Fibroblast of skin of left biceps (primary cell): ENCODE data around the gene MRTFB.
"Not testable (repeated sequence)": the region's sequence is repeated elsewhere in the genome, so short reads cannot be mapped to it uniquely, and the experiment has no call there.

ENCODE experiments used
- DNase-seq, 2 experiments: peaks; one replicate each; pipeline ENCODE4 v3.0.0-alpha.2; 2013; ENCODE audit warnings: low read depth in 2 of 2

Gene MRTFB

GRCh38 chr16:14070877-14071575 lies at the start of gene MRTFB:
TSS of gene MRTFB (plus strand) at chr16:14071319. CDS start at chr16:14140607, 69,288 bp downstream.
- DNase-seq = peak; percentile 22 to 27

GRCh38 chr16:14023526-14023925 lies 47.6 kb upstream of the MRTFB start:
- not testable (repeated sequence) for DNase-seq

GRCh38 chr16:14024283-14024682 lies 46.8 kb upstream of the MRTFB start:
- no peak for DNase-seq

GRCh38 chr16:14026572-14027285 lies 44.4 kb upstream of the MRTFB start:
- DNase-seq = no peak

- no peak for DNase-seq
These were observed 42.9 kb upstream of the MRTFB start for GRCh38 chr16:14028202-14028601.

- no peak for DNase-seq
These were observed 41.5 kb upstream of the MRTFB start for GRCh38 chr16:14029658-14030057.

- no peak for DNase-seq
These were observed 36.0 kb upstream of the MRTFB start for GRCh38 chr16:14035092-14035491.

- no peak for DNase-seq
These were observed 34.2 kb upstream of the MRTFB start for GRCh38 chr16:14036889-14037288.

GRCh38 chr16:14037960-14038359 lies 33.2 kb upstream of the MRTFB start:
- no peak for DNase-seq

GRCh38 chr16:14041164-14041563 lies 30.0 kb upstream of the MRTFB start:
- no peak for DNase-seq

- no peak for DNase-seq
These were observed 28.4 kb upstream of the MRTFB start for GRCh38 chr16:14042706-14043105.

GRCh38 chr16:14043278-14043677 lies 27.8 kb upstream of the MRTFB start:
- no peak for DNase-seq

GRCh38 chr16:14043793-14044192 lies 27.3 kb upstream of the MRTFB start:
- DNase-seq = no peak

GRCh38 chr16:14047121-14047859 lies 23.8 kb upstream of the MRTFB start:
- DNase-seq = not testable (repeated sequence)

GRCh38 chr16:14050291-14051027 lies 20.7 kb upstream of the MRTFB start:
- no peak for DNase-seq

- DNase-seq = no peak
These were observed 19.9 kb upstream of the MRTFB start for GRCh38 chr16:14051103-14051729.

- peak in 1 of 2 experiments; percentile 9 for DNase-seq
These were observed 14.1 kb upstream of the MRTFB start for GRCh38 chr16:14056970-14057369.

- no peak for DNase-seq
These were observed 13.2 kb upstream of the MRTFB start for GRCh38 chr16:14057878-14058382.

GRCh38 chr16:14061732-14062259 lies 9.3 kb upstream of the MRTFB start:
- DNase-seq = no peak

GRCh38 chr16:14062261-14062660 lies 8.9 kb upstream of the MRTFB start:
- no peak for DNase-seq
